GM18517 (cell line): ENCODE data around the gene MED26.
"Not testable (repeated sequence)": the region's sequence is repeated elsewhere in the genome, so short reads cannot be mapped to it uniquely, and the experiment has no call there.

Experiments
- ATAC-seq: cut with Tn5 transposase; IDR thresholded peaks from one replicate; pipeline ENCODE4 v1.9.1; 2021; ENCODE audit warnings: mild to moderate bottlenecking, moderate library complexity; ENCODE audit not compliant: unreplicated experiment

Gene MED26

GRCh38 chr19:16543734-16544133, 84.3 kb downstream of the MED26 start:
- ATAC-seq: not testable (repeated sequence)

- ATAC-seq: no peak
These were observed 85.0 kb downstream of the MED26 start for GRCh38 chr19:16542910-16543472.

GRCh38 chr19:16542045-16542909, 85.7 kb downstream of the MED26 start, which contains the start of gene CHERP:
Gene CHERP, minus strand, starts transcription at chr19:16542437. Its CDS starts 59 bp downstream, at chr19:16542378.
- ATAC-seq: peak; percentile 59

- ATAC-seq: peak; percentile 6
These were observed 86.4 kb downstream of the MED26 start for GRCh38 chr19:16541526-16542044.

- ATAC-seq: no peak
These were observed 87.1 kb downstream of the MED26 start for GRCh38 chr19:16540948-16541347.

- no peak for ATAC-seq
These were observed 90.9 kb downstream of the MED26 start for GRCh38 chr19:16537111-16537510.

- ATAC-seq: no peak
These were observed 91.9 kb downstream of the MED26 start for GRCh38 chr19:16536130-16536529.

- no peak for ATAC-seq
These were observed 92.6 kb downstream of the MED26 start for GRCh38 chr19:16535381-16535780.

GRCh38 chr19:16532440-16533234, 95.4 kb downstream of the MED26 start:
- no peak for ATAC-seq

- ATAC-seq: no peak
These were observed 96.7 kb downstream of the MED26 start for GRCh38 chr19:16531380-16531669.

GRCh38 chr19:16530540-16531379, 97.2 kb downstream of the MED26 start:
- ATAC-seq: no peak

GRCh38 chr19:16529466-16530144, 98.4 kb downstream of the MED26 start:
- no peak for ATAC-seq

- ATAC-seq: no peak
These were observed 100.0 kb downstream of the MED26 start for GRCh38 chr19:16527971-16528521.

GRCh38 chr19:16527334-16527935, 100.6 kb downstream of the MED26 start:
- no peak for ATAC-seq

- ATAC-seq: no peak
These were observed 102.1 kb downstream of the MED26 start for GRCh38 chr19:16525751-16526481.

- ATAC-seq: no peak
These were observed 102.8 kb downstream of the MED26 start for GRCh38 chr19:16524991-16525734.
